GM12872 (cell line): ENCODE measurements around the gene DOCK11.

Experiments used
- TF ChIP-seq, protein P1 (sequence below): IDR thresholded peaks from 3 replicates; pipeline ENCODE4 v1.5.1; 2011; ENCODE audit warnings: low read depth, mild to moderate bottlenecking, low read length, moderate library complexity; ENCODE audit not compliant: insufficient read depth

The DOCK11 gene

DNA sequence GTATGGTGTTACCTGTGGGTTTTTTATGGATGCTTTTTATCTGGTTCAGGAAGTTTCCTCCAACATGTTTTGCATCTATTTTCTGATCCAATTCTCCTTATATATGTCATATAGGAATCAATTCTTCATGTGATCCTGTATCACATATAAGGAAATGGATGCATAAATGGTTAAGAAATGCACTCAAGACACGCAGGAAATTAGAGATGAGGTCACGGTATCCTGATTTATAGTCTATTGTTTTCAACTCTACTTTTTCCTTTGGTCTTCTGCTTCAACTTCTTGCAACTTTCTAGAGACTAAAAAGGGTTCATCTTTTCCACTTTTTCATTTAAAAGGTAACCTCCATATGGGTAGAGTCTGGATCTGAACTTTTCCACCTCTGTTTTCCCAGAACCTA is 198.2 kb downstream of the DOCK11 start:
- TF ChIP-seq, protein P1, sequence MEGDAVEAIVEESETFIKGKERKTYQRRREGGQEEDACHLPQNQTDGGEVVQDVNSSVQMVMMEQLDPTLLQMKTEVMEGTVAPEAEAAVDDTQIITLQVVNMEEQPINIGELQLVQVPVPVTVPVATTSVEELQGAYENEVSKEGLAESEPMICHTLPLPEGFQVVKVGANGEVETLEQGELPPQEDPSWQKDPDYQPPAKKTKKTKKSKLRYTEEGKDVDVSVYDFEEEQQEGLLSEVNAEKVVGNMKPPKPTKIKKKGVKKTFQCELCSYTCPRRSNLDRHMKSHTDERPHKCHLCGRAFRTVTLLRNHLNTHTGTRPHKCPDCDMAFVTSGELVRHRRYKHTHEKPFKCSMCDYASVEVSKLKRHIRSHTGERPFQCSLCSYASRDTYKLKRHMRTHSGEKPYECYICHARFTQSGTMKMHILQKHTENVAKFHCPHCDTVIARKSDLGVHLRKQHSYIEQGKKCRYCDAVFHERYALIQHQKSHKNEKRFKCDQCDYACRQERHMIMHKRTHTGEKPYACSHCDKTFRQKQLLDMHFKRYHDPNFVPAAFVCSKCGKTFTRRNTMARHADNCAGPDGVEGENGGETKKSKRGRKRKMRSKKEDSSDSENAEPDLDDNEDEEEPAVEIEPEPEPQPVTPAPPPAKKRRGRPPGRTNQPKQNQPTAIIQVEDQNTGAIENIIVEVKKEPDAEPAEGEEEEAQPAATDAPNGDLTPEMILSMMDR: no peak

DNA sequence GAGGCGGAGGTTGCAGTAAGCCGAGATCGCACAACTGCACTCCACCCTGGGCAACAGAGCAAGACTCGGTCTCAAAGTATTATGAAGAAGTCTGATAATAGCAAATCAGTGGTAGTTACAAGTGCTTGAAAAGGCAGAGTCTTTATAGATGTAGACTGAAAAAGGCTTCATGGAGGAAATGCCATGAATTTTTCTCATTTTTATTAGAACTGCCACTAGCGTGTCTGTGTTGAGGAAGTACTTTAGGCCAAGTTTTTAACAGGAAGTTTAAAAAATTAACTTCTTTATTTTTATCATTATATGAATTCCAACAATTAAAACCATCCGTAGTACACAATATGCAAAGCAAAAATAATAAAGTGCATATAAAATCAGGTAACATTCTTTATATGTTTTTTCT is 199.0 kb downstream of the DOCK11 start:
- TF ChIP-seq, protein P1: no peak

DNA sequence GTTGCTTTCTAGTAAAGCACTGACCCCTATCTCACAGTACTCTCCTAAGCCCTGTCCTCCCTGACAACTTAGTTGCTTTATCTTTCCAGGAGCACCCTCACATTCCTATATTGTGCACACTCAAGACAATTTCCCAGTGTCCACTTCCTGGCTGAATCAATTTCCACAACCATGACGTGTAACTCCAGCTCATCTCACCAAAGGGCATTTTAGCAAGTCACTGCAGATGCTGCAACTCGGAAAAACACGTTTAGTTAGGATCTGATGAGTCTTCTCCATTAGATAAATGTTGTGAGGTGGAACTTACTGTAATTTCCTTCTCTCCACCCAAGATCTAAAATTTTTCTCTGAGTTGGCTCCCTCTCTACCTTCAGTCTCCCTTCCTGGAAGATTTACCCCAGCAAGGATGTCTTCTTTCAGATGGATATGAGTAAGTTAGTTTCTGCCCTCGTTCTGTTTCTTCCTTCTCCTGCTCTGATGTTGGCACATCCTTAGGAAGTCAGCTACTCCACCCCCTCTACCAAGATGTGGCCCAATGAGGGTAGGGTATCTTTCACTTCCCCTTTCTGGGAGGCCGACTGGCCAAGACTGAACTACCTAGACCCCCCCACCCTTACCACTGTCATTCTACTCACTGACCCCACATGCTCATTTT is 203.0 kb downstream of the DOCK11 start:
- TF ChIP-seq, protein P1: no peak

DNA sequence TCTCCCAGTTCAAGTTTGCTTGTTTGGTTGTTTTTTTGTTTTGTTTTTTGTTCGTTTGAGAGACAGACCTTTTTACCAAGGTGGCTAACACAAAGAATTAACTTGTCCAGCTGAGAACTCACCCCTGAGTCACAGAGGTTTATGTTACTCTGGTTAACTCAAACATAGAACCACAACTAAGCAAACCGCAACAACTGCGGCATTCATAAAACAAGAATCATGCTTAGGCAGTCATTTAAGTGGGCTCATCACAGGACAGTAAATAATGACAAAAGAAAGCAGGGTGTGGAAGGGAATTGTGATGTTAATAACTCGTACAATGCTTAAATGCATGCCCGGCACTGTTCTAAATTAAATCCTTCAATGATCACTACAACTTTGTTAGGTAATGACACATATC is 207.1 kb downstream of the DOCK11 start:
- TF ChIP-seq, protein P1: no peak

DNA sequence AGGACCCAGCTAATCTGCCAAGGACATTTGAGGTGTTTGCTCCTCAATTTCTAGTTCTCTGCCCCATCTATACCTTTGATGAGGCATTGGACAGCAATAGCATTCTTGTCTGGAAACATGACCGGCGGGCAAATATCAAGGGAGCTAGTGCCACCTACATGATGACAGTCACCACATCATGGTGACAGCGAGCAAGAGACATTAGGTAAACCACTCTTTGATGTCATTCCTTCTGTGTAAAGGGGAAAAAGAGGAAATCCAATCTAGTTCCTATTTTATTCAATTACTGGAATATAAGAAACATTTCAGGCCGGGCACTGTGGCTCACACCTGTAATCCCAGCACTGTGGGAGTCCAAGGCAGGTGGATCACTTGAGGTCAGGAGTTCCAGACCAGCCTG is 211.1 kb downstream of the DOCK11 start:
- TF ChIP-seq, protein P1: no peak

DNA sequence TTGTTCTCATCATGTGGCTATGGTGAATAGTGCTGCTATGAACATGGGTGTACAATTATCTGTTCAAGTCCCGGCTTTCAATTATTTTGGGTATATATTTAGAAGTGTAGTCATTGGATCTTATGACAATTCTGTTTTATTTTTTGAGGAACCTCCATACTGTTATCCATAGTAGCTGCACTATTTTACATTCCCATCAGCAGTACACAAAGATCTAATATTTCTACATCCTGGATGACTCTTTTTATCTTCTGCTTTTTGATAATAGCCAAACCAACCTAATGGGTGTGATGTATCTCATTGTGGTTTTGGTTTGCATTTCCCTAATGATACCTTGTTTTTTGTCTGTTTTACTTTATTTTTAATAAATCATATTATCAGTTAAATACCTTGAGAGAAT is 218.9 kb downstream of the DOCK11 start:
- TF ChIP-seq, protein P1: no peak

DNA sequence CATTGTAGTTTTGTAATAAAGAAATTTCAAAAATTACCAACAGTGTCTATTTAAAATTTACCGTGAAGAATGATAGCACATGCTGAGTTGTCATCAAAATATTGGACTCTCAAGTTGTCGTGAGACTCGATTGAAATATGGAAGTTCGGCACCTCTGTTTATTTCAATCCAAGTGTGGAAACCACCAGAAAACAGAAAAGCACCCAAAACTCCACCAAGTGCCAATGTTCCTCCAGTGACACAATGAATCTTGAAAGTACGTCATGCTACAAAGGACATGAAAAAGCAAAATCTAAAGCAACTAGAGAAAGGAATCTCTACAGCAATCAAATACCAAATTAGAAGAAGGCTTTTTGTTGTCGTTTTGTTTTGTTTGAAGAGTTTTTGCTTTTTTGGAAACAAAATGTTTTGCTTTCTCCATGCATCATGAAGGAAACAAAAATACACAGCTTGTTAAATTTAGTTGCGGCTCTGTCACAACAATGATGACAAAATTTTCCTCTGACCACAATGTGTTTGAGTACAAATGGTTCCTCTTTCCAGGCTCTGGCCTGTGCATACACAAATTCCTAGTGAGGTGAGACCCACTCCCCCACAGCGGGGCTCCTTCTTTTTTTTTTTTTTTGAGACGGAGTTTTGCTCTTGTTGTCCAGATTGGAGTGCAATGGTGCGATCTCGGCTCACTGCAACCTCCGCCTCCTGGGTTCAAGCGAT is 222.2 kb downstream of the DOCK11 start:
- TF ChIP-seq, protein P1: no peak
